ENCODE results near the gene GAS7. TPM values are rescaled to one million over a fixed set of nuclear protein-coding genes. Genes with fewer than 3 reads are reported as not detected.

The GAS7 gene
- total and polyA plus RNA-seq, 10 of the 15 experiments (the other 5 are each of a cell fraction or from before 2014, with no cell fraction given) = 2.3 to 53.4 (median 24.0) TPM

DNA sequence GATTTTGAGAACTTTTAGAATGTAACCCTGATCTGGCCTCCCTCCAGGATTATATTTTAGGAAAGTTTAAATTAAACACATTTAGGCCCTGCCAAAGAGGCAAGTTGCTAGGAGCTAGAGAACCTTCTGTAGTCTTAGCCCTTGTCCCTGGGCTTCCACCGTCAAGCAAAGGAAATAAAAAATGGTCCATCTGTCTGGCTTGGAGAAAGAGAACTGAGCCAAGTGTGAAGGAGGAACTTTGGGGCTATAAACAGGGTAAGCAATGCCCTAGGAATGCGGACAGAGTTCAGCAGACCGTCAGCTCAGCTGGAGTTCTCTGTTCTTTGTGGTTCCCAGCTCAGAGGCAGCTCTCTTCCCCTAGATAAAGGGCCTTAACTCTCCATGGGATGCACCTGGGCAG, 323.0 kb downstream of the GAS7 start:
- H3K4me3 ChIP-seq = no peak overlapping the region
- intact Hi-C loops (cut with micrococcal nuclease; ENCODE audit: unreplicated experiment) (no loop called here), in situ Hi-C loops (cut with MboI) (no loop called here)
- H3K4me1 ChIP-seq (ENCODE audit: control insufficient read depth, insufficient read depth, low read length) = no peaks in the 10 kb centered on the region
- H3K36me3 ChIP-seq (ENCODE audit: control insufficient read depth in 2 of 2, insufficient read depth in 2 of 2, low read length in 1 of 2) = no peaks in the 10 kb centered on the region
- no peak overlapping the region for H3K9ac ChIP-seq (ENCODE audit: control insufficient read depth, insufficient read depth, low read length)
- TF ChIP-seq, protein P1, sequence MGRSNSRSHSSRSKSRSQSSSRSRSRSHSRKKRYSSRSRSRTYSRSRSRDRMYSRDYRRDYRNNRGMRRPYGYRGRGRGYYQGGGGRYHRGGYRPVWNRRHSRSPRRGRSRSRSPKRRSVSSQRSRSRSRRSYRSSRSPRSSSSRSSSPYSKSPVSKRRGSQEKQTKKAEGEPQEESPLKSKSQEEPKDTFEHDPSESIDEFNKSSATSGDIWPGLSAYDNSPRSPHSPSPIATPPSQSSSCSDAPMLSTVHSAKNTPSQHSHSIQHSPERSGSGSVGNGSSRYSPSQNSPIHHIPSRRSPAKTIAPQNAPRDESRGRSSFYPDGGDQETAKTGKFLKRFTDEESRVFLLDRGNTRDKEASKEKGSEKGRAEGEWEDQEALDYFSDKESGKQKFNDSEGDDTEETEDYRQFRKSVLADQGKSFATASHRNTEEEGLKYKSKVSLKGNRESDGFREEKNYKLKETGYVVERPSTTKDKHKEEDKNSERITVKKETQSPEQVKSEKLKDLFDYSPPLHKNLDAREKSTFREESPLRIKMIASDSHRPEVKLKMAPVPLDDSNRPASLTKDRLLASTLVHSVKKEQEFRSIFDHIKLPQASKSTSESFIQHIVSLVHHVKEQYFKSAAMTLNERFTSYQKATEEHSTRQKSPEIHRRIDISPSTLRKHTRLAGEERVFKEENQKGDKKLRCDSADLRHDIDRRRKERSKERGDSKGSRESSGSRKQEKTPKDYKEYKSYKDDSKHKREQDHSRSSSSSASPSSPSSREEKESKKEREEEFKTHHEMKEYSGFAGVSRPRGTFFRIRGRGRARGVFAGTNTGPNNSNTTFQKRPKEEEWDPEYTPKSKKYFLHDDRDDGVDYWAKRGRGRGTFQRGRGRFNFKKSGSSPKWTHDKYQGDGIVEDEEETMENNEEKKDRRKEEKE (IDR thresholded peaks at IDR 0.05) = no peak
- TF ChIP-seq BCL11A (IDR thresholded peaks at IDR 0.05; ENCODE audit: low read depth, low read length) (no peak), PAX5 (IDR thresholded peaks at IDR 0.05; ENCODE audit: borderline replicate concordance, low read depth, low read length) (no peak), SMAD1 (IDR thresholded peaks at IDR 0.05; ENCODE audit: low read depth, partially characterized antibody) (no peak), ZNF217 (IDR thresholded peaks at IDR 0.05) (no peak), NR2C1 (IDR thresholded peaks at IDR 0.05) (no peak), HDGF (IDR thresholded peaks at IDR 0.05) (no peak)
- TF ChIP-seq, protein P2, sequence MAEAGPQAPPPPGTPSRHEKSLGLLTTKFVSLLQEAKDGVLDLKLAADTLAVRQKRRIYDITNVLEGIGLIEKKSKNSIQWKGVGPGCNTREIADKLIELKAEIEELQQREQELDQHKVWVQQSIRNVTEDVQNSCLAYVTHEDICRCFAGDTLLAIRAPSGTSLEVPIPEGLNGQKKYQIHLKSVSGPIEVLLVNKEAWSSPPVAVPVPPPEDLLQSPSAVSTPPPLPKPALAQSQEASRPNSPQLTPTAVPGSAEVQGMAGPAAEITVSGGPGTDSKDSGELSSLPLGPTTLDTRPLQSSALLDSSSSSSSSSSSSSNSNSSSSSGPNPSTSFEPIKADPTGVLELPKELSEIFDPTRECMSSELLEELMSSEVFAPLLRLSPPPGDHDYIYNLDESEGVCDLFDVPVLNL (IDR thresholded peaks at IDR 0.05; ENCODE audit: low read depth, low read length) = no peak
- H3K27me3 ChIP-seq (replicated peaks in 1 of 2; ENCODE audit: control insufficient read depth in 2 of 2, insufficient read depth in 2 of 2, low read length in 1 of 2) = peaks cover 0 to 1% of the 10 kb centered on the region in 2 experiments; a peak in 1 of 4 replicates
- no peaks in the 10 kb centered on the region for H3K9me3 ChIP-seq (replicated peaks; ENCODE audit: control insufficient read depth, insufficient read depth, low read length)
- ChIA-PET SMC1A (ENCODE audit: uncharacterized antibody, unreplicated experiment) (no interaction called here), RAD21 (ENCODE audit: unreplicated experiment) (no interaction called here), CTCF (no interaction called here), POLR2A (no interaction called here)
- BruUV-seq (replicated peaks) = no TSS peak
- no peaks in the 10 kb centered on the region for H4K20me1 ChIP-seq (ENCODE audit: control insufficient read depth, insufficient read depth)
- H3K27ac ChIP-seq (ENCODE audit: control insufficient read depth, insufficient read depth) = no peak overlapping the region
- H3K4me2 ChIP-seq (ENCODE audit: control insufficient read depth, insufficient read depth) = no peak overlapping the region
- ATAC-seq = no peak
- no peaks in the 10 kb centered on the region for H3K79me2 ChIP-seq (ENCODE audit: control insufficient read depth, insufficient read depth, low read length)
- no peak for DNase-seq (ENCODE audit: low read depth, low spot score)
- no peak overlapping the region for H2AFZ ChIP-seq (ENCODE audit: control insufficient read depth, low read depth, low read length)
- WGBS (ENCODE audit: insufficient coverage, insufficient replicate concordance, low lambda C conversion rate, missing lambda C conversion rate) = 12% methylated on average over 3 of the region's 3 CpGs
- FAIRE-seq = no peak
